HG03139 (cell line): ENCODE measurements around the gene RAB3A.
"Not testable (repeated sequence)": the region's sequence is repeated elsewhere in the genome, so short reads cannot be mapped to it uniquely, and the experiment has no call there.

Source experiments
- ATAC-seq: cut with Tn5 transposase; IDR thresholded peaks from one replicate; pipeline ENCODE4 v1.9.1; 2021; ENCODE audit not compliant: unreplicated experiment

The RAB3A gene

DNA sequence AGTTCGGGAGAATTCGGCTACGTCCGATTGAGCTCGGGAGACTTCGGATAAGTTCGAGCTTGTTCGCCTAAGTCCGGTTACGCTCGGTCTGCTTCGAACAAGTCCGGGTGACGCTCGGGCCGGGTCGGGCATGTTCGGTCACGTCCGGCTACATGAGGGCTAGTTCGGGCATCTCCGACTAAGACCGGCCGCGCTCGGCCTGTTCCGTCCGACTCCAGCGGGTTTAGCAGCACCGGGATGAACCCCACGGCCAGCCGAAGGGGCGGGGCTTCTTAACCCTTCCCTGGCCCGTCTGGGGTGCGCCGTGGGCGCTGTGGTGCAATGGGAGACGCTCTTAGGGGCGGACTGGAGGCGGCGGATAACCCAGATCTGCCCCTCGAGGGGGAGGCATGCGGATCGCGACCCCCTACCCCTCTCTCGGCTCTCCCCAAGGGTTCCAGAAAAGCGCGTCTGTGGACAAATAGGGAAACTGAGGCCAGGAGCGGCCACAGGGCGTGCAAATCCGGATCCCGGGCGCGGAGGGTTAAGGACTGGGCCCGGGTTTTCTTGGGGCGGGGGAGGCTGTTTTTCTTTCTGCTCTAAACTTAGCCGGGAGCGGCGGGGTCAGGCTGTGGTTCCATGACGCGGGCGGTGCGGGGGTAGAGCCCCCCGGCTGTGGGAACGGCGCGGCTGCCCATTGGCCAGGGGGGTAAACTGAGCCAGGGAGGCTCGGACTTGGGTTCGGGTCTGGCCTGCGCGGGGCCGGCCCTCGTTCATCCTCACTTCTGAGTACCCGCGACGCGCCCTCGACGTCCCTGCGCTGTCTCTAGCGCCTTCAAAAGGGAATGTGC lies 20.9 kb upstream of the RAB3A start:
- ATAC-seq: peak; percentile 77

DNA sequence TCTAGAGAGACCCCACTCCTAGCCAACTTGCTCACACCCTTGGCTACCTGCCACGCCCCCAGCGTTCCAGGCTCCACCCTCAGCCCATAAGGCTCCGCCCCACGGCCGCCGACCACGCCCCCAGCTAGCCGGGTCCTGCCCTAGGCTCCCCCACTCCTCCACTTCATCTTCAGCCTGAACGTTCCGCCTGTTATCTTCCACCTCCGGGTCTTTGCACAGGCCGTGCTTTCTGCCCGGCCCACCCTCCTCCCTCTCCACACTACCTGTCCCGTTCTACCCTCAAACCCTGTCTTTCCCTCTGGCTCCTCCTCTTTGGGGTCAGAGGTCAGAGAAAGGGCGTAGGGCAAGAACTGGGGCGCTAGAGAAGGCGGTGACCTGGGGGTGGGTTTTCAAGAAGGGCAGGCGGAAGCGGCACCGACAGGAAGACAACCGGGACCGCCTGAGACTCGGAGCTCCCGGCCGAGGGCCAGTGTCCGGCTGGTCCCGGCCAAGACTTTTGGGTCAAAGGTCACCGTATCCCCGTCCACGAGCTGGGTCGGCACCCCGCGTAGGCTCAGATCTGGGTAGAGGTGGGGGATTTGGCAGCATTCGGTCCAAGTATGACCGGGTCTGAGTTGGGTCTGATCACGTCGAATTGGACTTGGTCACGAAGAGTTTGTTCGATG lies 20.1 kb upstream of the RAB3A start:
- ATAC-seq: no peak

DNA sequence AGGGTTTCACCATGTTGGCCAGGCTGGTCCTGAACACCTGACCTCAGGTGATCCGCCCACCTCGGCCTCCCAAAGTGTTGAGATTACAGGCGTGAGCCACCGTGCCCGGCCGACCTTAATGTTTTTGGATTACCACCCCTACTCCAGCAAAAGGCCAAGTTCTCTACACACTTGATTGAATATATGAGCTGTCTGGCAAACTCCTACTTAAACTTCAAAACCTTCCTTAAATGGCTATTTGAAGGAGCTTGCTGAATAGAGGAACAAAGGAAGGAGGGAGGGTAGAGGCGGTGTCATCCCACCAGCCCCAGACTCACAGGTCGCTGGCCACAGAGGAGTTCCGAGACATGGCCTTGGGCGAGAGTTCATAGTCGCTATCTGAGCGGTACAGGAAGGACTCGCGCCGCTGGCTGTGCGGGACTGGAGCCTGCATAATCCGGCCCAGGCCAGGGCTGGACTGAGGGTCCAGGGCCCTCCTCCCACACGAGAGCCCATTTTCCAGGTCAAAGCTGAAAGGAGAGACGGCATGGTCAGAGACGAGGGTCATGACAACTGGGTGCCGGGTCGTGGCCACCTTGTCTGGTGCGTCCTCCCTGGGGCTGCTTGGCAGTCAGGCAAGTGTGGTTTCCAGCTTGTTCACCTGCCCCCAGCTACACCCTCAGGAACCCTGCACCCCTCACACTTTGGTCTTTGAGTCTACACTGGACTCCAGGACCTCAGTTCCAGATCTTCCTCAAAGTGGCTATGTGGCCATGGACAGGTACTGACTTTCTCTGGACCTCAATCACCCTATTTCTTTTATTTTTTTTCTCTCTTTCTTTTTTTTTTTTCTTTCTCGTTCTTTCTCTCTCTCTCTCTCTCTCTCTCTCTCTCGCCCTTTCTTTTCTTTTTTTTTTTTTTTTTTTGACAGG lies 18.2 kb upstream of the RAB3A start:
- no peak for ATAC-seq

DNA sequence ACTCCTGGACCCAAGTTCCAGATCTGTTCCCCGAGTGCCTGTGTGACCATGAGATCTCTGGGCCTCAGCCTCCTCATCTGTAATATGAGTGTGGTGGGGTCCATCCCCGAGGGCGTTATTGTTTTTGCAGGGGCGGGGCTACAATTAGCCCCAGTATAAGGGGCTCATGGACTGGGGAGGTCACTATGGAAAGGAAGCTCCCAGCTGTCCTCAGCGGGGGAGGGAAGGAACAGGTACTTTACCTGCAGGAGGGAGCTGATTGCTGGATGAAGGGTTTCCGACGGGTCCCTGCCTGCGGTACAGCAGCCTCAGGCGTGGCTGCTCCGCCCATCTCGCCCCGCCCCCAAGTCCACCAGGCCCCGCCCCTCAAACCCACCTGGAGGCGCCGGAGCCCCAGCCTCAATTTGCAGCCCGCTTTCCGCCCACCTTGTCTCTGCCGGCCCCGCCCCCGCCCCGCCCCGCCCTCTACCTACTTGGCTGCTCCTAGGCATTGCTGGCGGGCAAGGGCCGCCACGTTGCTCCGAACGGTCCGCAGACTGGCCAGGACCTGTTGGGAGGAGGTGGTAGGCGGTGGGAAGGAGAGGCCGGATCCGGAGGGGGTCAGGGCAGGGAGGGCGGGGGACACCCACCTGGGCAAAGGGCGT lies 16.9 kb upstream of the RAB3A start:
- ATAC-seq: no peak

DNA sequence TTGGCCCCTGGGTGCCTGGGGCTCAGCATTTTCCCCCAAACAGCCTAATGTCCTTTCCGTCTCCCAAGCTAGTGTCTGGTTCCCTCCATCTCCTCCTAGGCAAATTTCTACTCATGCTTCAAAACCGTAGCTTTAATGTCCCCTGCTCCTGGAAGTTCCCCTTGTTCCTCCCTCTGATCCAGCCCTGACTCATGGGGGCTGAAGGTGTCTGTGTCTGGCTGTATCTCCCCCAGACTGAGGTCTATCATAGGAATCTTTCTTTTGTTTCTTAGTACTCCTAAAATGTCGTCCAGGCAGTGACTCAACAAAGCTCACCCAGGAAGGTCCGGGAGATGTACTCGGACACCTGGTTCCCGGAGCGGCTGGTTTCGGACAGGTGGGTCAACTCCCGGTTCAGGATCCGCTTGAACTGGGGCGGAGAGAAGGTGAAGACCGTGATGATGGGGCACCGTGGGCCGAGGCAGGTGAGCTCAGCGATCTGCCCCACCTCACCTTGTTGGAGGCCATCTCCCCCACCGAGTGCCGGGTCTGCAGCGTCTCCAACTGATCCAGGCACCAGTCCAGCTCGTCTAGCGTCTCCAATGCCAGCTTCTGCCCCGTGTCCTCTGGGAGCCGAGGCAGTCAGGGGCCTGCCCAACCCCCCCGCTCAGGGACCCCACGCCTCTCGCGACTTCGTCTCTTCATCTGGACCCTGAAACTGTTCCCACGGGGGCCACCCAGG lies 16.2 kb upstream of the RAB3A start:
- no peak for ATAC-seq

DNA sequence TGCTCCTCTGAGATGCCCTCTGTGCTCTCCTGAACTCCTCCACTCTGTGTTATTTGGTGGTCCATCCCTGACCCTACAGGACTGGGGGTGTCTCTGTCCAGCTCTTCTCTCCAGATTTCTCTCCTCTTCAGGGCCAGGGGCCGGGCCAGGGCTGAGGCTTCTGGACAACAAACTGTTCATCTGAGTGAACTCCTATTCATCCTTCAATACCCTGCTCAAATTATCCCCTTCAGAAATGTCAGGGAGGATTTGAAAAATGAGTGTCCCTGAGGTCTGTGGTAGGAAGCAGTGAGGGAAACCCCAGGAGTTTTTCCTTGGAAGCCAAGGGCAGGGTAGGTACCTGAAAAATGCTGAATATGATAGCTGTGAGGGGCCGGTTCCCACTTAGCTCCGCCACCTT lies 14.8 kb upstream of the RAB3A start:
- no peak for ATAC-seq

DNA sequence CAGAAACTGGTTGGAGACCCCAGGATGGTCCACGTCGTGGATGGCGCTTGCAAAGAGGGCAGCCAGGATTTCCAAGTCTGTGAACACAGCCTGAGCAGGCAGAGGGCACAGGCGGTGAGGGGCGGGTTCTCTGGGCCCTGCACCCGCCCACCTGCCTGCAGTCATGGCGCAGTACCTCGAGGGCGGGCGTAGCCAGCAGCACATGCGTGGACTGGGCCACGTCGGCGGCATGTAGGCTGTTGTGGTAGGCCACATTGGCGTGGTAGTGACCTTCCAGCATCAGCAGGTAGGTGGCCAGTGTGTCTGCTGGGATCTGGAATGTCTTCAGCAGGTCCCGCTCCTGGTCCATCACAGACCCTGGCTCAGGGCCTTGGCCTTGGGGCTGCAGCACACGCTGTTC lies 14.3 kb upstream of the RAB3A start:
- no peak for ATAC-seq

DNA sequence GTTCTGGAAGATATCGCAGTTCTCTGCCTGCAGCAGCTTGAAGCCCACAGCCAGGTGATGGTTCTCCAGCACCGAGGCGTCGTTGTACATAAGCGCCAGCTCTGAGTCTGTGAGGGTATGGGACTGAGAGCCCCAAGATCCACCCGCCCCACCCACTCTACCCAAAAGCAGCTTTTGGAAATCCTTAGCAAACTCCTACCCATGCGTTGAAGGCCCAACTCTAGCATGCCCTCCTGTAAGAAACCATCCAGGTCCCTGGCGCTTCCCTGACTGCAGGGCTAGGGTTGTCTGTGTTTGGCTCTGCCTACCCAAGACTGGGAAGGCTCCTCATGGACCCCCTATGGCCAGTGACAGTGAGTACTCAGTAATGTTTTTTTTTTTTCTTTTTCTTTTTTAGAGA lies 12.9 kb upstream of the RAB3A start:
- ATAC-seq: no peak

DNA sequence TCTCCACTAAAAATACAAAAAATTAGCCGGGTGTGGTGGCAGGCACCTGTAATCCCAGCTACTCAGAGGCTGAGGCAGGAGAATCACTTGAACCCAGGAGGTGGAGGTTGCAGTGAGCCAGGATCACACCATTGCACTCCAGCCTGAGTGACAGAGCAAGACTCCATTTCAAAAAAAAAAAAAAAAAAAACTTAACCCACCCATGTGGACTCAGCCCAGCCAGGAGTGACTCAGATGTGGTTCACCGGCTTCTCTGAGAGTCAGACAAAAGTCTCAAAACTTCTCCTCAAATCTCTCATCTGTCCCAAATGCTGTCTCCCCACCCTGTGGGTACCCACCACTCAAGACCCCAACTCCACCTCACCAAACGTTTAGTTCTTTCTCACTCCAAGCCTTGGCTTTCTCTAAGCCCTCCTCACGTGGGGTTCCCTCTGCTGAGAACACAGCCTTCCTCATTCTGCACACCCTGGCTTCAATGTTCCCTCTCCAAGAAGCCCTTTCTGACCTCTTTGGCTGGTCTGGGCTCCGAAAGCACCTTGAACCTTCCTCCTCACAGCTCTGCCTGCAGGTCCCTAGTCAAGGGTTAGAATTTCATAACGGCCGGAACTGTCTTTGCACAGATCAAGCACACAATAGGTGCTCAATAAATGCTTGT lies 11.1 kb upstream of the RAB3A start:
- ATAC-seq: no peak

DNA sequence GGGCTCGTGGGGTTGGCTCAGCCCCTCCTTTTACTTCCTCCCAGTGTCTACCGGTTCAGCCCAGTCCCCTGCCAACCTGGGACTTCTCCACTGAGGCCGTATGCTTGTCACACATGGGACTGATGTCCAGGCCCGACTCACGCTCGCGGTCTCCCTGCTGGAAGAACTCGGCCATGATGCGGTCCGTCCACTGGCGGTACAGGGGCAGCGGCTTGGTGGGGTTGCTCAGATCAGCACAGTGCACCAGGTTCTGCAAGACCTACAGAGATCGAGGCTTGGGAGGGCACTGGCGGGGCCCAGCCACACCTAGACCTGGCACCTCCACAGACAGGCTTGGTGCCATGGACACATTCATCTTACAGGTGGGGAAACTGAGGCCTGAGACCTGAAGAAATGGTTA lies 7.8 kb upstream of the RAB3A start:
- no peak for ATAC-seq

DNA sequence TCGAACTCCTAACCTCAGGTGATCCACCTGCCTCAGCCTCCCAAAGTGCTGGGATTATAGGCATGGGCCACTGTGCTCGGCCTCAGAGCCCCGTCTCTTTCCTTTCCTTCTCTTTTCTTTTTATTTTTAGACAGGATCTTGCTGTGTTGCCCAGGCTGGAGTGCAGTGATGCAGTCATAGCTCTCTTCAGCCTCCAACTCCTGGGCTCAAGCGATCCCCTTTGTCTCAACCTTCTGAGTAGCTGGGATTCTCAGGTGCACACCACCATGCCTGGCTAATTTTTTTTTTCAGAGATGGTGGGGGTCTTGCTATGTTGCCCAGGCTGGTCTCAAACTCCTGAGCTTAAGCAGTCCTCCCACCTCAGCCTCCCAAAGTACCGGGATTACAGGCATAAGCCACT lies 6.1 kb upstream of the RAB3A start:
- not testable (repeated sequence) for ATAC-seq

DNA sequence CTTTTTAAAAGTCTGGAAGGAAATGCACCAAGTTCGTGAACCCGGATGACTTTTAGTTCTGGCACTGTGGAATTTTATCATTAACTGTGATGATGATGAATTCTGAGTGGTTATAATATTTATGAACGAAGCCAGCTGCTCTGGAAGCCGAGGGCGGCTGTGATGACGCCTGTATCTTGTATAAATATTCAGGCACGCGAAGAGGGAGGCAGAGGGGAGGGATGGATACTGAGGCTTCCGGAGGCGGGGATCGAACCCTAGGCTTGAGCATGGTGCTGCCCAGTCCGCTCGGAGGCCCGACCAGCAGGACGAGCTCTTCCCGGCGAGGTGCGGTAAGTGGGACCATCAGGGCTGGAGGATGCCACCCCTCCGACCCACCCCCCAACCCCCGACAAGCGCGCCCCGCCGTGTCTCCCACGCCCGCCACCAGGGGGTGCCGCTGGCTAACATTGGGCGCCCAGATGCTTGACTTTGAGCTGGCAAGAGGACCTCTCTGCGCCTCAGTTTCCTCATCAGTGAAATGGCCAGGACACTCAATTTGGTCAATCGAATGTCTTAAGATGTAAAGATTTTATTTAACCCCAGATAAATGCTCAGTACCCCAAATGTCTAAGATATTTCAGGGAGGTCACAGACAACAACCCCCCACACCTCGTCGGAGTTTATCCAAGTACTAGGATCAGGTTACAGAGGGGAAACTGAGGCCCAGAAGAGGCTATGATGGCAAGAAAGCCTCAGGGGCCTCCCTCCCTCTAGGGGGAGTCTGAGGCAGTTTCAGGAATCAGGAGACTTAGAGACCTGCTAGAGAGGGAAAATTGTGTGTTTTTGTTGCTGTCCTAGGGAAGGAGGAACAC lies 4.5 kb upstream of the RAB3A start:
- ATAC-seq: no peak

DNA sequence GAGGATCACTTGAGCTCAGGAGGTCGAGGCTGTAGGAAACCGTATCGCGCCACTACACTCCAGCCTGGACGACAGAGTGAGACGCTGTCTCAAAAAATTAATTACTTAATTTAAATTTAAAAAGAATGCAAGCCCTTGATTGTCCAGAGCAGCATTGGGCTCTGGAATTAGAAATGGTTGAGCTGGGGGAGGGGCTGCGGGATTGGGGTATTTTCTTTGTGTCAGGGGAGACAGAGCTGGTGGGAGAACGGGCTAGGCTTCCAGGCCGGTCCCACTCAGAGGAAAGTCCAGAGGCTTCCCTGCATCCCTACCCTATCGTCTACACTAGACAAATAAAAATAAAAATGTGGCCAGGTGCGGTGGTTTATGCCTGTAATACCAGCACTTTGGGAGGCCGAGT lies 2.2 kb upstream of the RAB3A start:
- ATAC-seq: no peak

DNA sequence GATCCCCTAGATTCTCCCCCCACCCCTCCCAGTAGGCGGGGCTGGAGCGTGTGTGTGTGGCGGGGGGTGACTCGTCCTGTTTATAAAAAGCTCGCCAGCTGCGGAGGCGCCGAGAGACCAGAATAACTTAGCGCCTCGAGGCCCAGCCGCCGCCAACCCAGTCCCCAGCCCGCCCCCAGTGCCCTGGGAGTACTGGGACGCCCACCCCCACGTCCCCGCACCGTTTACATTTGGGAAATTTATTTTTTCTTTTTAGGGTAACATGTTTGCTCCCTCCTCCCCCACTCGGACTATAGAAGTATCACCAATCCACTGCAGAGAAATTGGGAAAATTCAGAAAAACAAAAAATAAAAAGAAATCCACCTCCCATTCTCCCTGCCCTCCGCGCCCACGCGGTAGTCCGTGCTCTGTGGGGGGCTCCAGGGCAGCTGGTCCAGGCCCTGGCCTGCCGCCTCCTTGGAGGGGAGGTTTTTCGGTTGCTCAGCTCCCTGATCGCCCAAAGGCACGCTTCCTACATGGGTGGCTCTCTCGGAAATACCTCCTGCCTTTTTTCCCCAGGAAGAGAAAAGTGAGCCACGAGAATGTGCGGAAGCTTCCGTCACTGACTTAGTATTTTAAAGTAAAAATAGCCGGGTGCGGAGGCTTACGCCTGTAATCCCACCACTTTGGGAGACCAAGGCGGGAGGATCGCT lies 1.5 kb upstream of the RAB3A start:
- ATAC-seq: no peak

DNA sequence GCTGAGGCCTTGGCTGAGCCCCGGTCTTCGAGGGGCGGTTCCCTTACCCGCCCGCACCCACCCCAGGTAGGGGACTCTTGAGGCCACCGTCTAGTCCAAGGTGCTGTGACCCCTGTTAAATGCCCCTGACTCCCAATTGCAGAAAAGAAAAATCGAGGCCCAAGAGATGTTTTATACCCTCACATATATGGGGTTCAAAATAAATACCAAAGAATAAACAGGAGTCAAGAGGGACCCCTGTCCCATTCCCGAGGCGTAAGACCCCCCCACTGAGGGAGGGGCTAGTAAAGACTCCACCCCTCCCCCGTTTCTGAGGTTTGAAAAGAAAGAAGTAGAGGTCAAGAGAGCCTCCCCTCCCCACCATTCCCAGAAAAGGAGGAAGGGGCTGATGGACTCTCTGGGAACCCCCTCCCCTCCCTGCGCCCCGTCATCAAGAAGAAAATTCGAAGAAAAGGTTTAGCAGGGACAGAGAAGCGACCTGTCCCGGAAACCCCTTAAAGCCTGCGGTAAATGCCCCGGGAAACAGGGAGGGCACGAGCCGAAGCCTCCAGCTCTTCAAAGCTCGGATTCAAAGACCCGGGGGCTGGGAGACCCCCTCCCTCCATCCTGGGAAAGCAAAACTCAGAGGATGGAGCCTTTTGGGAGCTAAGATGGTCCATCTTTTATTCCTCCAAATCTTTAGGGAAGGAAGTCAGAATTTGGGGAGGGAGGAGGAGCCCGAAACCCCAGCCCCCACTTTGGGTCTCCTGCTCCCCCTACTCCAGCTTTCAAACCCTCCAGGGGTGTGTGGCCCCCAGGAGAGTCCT lies 755 bp upstream of the RAB3A start:
- ATAC-seq: peak; percentile 5

DNA sequence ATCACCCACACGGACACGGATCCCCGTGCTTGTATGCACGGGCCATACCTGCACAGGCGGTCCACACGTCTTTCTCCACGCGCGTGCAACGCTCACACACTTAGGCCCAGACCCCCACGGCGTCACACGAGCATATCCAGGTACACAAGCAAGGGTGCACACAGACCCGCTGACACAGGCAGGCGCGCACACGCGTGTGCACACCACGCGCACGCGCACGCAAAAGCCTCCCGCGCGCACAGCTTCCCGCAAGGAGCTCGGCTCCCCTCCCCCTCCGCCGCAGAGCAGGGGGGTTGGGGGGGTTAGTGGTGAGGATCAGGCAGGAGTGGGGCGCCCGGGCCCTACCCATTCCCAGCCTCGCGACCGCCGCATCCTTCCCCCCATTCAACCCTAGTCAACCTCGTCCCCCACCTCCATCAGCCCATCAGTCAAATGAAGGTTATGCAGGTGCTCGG lies 407 bp downstream of the RAB3A start:
- ATAC-seq: no peak

DNA sequence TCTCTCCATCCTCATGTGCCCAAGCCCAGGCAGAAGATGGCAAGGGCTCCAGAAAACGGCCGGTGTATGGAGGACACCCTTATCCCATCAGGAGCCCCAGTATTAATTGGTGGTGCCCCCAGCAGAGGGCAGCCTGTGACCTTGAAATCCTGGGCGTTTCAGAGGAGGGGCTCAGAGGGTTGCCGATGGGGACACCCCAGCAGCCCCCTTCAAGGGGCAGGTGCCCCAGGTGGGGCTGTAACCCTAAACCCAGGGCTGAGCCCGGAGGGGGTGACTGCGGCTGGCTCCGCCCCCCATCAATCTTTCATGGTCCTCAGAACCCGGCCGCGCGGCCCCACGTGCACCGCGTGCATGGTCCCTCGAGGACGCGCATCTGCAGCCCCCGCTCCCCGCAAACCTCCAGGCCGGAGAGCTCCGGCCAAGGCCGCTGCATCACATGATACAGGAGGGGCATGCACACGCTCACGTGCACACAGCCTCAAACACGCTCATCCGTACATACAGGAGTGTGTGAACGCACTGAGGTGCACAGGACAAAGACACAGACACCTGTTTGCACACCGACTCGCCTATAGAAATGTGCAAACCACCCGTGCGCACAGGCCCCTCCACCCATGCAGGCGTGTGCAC lies 949 bp downstream of the RAB3A start:
- ATAC-seq: no peak
